Omental fat pad (tissue), 4 donors: ENCODE data around the gene GRID1. TPM values are rescaled to one million over a fixed set of nuclear protein-coding genes. Genes with fewer than 3 reads are reported as not detected.

Experiments
- ATAC-seq: fragments of 150-250 bp; one replicate; pipeline ENCODE4 v1.9.1; 2016; ENCODE audit warnings: mild to moderate bottlenecking, moderate library complexity; ENCODE audit not compliant: low FRiP score
- DNase-seq: peaks from one replicate; pipeline ENCODE4 v3.0.0-alpha.2; 2019; ENCODE audit warnings: low spot score
- CTCF ChIP-seq, 3 donors: fragments of 450-650 bp; IDR thresholded peaks; one replicate each; pipeline ENCODE4 v1.5.1; 2016 to 2017; ENCODE audit warnings: antibody characterized with exemption in 3 of 3, mild to moderate bottlenecking in 3 of 3, moderate library complexity in 2 of 3
- total RNA-seq, 4 donors: library from RNA; depleted of rRNA; stranded (reverse); fragments of >200 nt; gene quantifications; one replicate each; pipeline ENCODE4 v1.1.0, GENCODE V29; 2016

The GRID1 gene
- total RNA-seq, 4 donors from 2014 or later = 1.5 to 3.5 (median 2.4) TPM

- TF ChIP-seq CTCF (IDR thresholded peaks at IDR 0.05) = no peak
- no peak for DNase-seq
- ATAC-seq = no peak
Observed at GRCh38 chr10:86266446-86267242, 100.0 kb downstream of the GRID1 start.

DNA sequence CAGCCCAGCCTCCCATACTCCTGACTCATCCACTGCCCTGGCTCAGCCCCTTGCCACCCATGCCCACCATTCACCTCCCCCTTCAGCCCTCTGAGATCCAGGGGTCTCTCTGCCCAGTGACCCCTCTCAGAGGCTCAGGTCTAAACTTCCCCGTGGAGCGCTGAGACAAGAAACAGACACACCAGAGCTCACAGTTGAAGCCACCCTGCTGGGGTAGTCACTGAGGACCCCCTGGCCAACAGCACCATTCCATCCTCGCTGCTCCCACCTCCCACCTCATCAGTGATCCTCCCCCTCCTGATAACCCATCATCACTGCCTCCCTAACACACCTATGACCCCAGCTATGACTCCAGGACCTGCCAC lies 100.7 kb downstream of the GRID1 start:
- no peak for TF ChIP-seq CTCF (IDR thresholded peaks at IDR 0.05)
- ATAC-seq (no peak), DNase-seq (no peak)

DNA sequence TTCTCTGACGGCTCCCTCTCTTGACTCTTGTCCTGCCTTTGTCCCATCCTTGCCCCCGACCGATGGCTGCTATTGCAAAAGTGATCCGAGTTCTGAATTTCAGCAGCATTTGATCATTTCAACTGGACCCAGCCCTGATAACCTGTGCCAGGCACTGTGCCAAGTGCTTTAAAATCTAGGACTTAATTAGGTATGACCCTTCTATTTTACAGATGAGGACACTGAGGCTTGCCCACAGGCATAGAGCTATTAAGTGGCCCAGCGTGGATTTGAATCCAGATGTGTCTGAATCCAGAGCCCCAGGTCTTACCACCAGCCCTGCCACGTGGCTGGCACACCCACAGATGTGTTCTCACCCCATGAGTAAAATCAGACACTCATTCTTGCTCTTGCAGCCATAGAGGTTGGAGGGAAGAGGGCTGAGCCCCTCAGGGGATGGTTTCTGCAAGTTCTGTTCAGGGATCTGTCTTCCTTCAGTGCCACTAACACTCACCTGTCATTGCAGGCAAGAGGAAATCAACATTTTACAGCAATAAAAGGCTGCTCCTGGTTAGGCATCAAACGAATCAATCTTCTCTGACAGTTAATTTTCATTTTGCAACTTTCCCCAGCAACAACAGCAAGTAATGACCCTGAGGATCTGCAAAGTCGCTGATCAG lies 101.2 kb downstream of the GRID1 start:
- TF ChIP-seq CTCF (IDR thresholded peaks at IDR 0.05) = no peak
- DNase-seq = no peak
- ATAC-seq = no peak

GRCh38 chr10:86264481-86265231 lies 101.9 kb downstream of the GRID1 start:
- no peak for TF ChIP-seq CTCF (IDR thresholded peaks at IDR 0.05)
- DNase-seq = no peak
- no peak for ATAC-seq

- ATAC-seq (no peak), DNase-seq (no peak)
- TF ChIP-seq CTCF (IDR thresholded peaks at IDR 0.05) = no peak
Observed at GRCh38 chr10:86263907-86264306, 102.7 kb downstream of the GRID1 start.

GRCh38 chr10:86263209-86263608 lies 103.4 kb downstream of the GRID1 start:
- ATAC-seq = no peak
- no peak for TF ChIP-seq CTCF (IDR thresholded peaks at IDR 0.05)
- no peak for DNase-seq
